Skin epidermis (tissue), 12 donors: ENCODE data around the gene CACNA1G.
A peak's percentile ranks its signal among the peaks of the same experiment; 100 is the strongest.

Experiments used
- H3K27ac ChIP-seq, 21 experiments: fragments of 200-600 bp; sonication (generic) in 11 of 21; one replicate each; pipeline ENCODE4 v1.5.0; 2020; ENCODE audit warnings: mild to moderate bottlenecking in 3 of 21, inconsistent platforms in 2 of 21, moderate library complexity in 2 of 21
- H3K4me3 ChIP-seq, 7 experiments: fragments of 200-600 bp; sonication (generic) in 2 of 7; one replicate each; pipeline ENCODE4 v1.5.0; 2020; ENCODE audit warnings: inconsistent platforms in 2 of 7, mild to moderate bottlenecking in 2 of 7, moderate library complexity in 1 of 7

CACNA1G gene

GRCh38 chr17:50532452-50533024, 28.0 kb upstream of the CACNA1G start, which contains the start of gene EPN3:
Gene EPN3, plus strand, starts transcription at chr17:50532735. Its CDS starts 3,822 bp downstream, at chr17:50536557.
- Histone ChIP-seq H3K4me3 (peak within 1 kb of the TSS; percentile 22 to 55 (median 36)), H3K27ac (peak within 1 kb of the TSS in 19 of 21 experiments; percentile 28 to 86 (median 74))

- Histone ChIP-seq H3K27ac (peak overlapping the region in 18 of 21 experiments; percentile 28 to 86 (median 75)), H3K4me3 (peak overlapping the region; percentile 22 to 55 (median 36))
Measured at GRCh38 chr17:50533185-50533584, 27.3 kb upstream of the CACNA1G start.

GRCh38 chr17:50533720-50534148, 26.8 kb upstream of the CACNA1G start:
- peak overlapping the region in 19 of 21 experiments; percentile 35 to 86 (median 74) for H3K27ac ChIP-seq

GRCh38 chr17:50534222-50534978, 26.1 kb upstream of the CACNA1G start:
- H3K27ac ChIP-seq: peak overlapping the region in 19 of 21 experiments; percentile 35 to 86 (median 74)

More at GRCh38 chr17:50533720-50534148, 26.8 kb upstream of the CACNA1G start:
- H3K4me3 ChIP-seq: peak overlapping the region; percentile 22 to 55 (median 36)

GRCh38 chr17:50534979-50535326, 25.6 kb upstream of the CACNA1G start:
- H3K4me3 ChIP-seq: peak overlapping the region; percentile 1 to 55 (median 36)
- peak overlapping the region in 17 of 21 experiments; percentile 40 to 86 (median 74) for H3K27ac ChIP-seq

More at GRCh38 chr17:50534222-50534978, 26.1 kb upstream of the CACNA1G start:
- peak overlapping the region; percentile 22 to 55 (median 36) for H3K4me3 ChIP-seq

- peak overlapping the region in 4 of 7 experiments; percentile 36 to 55 (median 39) for H3K4me3 ChIP-seq
Measured at GRCh38 chr17:50535407-50535806, 25.1 kb upstream of the CACNA1G start.

GRCh38 chr17:50536683-50537646, 23.6 kb upstream of the CACNA1G start:
- no peak overlapping the region for H3K4me3 ChIP-seq
- H3K27ac ChIP-seq: no peak overlapping the region

More at GRCh38 chr17:50535407-50535806, 25.1 kb upstream of the CACNA1G start:
- H3K27ac ChIP-seq: peak overlapping the region in 5 of 21 experiments; percentile 74 to 85 (median 84)

GRCh38 chr17:50537721-50538548, 22.6 kb upstream of the CACNA1G start:
- Histone ChIP-seq H3K4me3 (no peak overlapping the region), H3K27ac (no peak overlapping the region)

- Histone ChIP-seq H3K4me3 (no peak overlapping the region), H3K27ac (peak overlapping the region in 1 of 21 experiments; percentile 46)
Measured at GRCh38 chr17:50538549-50539410, 21.7 kb upstream of the CACNA1G start.

GRCh38 chr17:50539762-50540559, 20.6 kb upstream of the CACNA1G start:
- H3K4me3 ChIP-seq: no peak overlapping the region
- H3K27ac ChIP-seq: peak overlapping the region in 4 of 21 experiments; percentile 13 to 29 (median 16)

GRCh38 chr17:50540560-50541401, 19.7 kb upstream of the CACNA1G start:
- Histone ChIP-seq H3K4me3 (peak overlapping the region in 2 of 7 experiments; percentile 44 to 52), H3K27ac (peak overlapping the region in 10 of 21 experiments; percentile 17 to 80 (median 76))

GRCh38 chr17:50541402-50541715, 19.2 kb upstream of the CACNA1G start:
- Histone ChIP-seq H3K27ac (peak overlapping the region in 19 of 21 experiments; percentile 29 to 83 (median 75)), H3K4me3 (peak overlapping the region; percentile 40 to 57 (median 46))

- peak overlapping the region in 20 of 21 experiments; percentile 29 to 83 (median 74) for H3K27ac ChIP-seq
- peak overlapping the region; percentile 40 to 57 (median 46) for H3K4me3 ChIP-seq
Measured at GRCh38 chr17:50541716-50542688, 18.5 kb upstream of the CACNA1G start.

GRCh38 chr17:50542795-50543774, 17.4 kb upstream of the CACNA1G start:
- Histone ChIP-seq H3K4me3 (peak overlapping the region in 1 of 7 experiments; percentile 52), H3K27ac (peak overlapping the region in 10 of 21 experiments; percentile 3 to 83 (median 76))
